Stimulated activated naive B cell treated with anti-CD40 and anti-IgM and Interleukin-4, amounts not matched to agents 10 μg/mL and 1 μg/mL and 100 μg/mL, for 72 hours (primary cell): ENCODE results near the gene HLA-DPB1.

Experiments
- ATAC-seq, 2 donors: fragments of 150-1000 bp; cut with Tn5 transposase; replicated peaks; 2 replicates each; pipeline ENCODE4 v1.10.0; 2021; ENCODE audit warnings: moderate library complexity in 1 of 2
- DNase-seq: peaks from one replicate; pipeline ENCODE4 v3.0.0; 2021
- H3K27ac Mint-ChIP-seq: one replicate; pipeline ENCODE4 v1.8.0; 2022; ENCODE audit warnings: mild to moderate bottlenecking, mixed read lengths
- H3K27me3 Mint-ChIP-seq, 2 donors: one replicate each; pipeline ENCODE4 v1.8.0; 2022; ENCODE audit warnings: mixed read lengths in 2 of 2
- H3K36me3 Mint-ChIP-seq, 2 donors: one replicate each; pipeline ENCODE4 v1.8.0; 2022; ENCODE audit warnings: mixed read lengths in 2 of 2, mild to moderate bottlenecking in 1 of 2
- H3K4me1 Mint-ChIP-seq, 2 donors: one replicate each; pipeline ENCODE4 v1.8.0; 2022; ENCODE audit warnings: mixed read lengths in 2 of 2, mild to moderate bottlenecking in 1 of 2
- H3K4me3 Mint-ChIP-seq, 2 donors: one replicate each; pipeline ENCODE4 v1.8.0; 2022; ENCODE audit warnings: mild to moderate bottlenecking in 2 of 2, mixed read lengths in 2 of 2, moderate library complexity in 1 of 2
- H3K9me3 Mint-ChIP-seq, 2 donors: one replicate each; pipeline ENCODE4 v1.8.0; 2022; ENCODE audit warnings: mixed read lengths in 2 of 2, mild to moderate bottlenecking in 1 of 2

HLA-DPB1 gene

DNA sequence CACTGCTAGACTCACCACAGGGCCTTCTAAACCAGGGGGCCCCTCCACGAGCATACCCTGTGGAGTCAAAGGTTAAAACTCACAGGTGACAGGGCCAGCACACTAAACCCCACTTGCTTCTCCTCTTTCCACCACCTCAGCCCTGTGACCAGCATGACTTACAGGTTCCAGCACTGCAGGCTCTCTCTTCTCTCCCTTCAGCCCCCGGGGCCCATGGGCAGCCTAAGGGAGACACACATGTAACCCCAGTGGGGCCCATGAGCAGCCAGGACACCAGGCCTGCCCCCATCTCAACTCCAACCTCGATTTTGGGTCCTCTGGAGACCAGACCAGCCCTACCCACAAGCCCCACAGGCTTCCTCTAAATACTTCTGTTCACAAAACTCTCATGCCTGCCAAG is 28.0 kb downstream of the HLA-DPB1 start:
- no peak for ATAC-seq
- no peak for DNase-seq
- Mint-ChIP-seq H3K27ac (no peak overlapping the region), H3K4me3 (no peak overlapping the region), H3K4me1 (peaks cover 22 to 33% of the 10 kb centered on the region in 2 donors), H3K36me3 (peaks cover 10 to 31% of the 10 kb centered on the region in 2 donors), H3K9me3 (peaks cover 22 to 34% of the 10 kb centered on the region in 2 donors), H3K27me3 (peaks cover 15 to 28% of the 10 kb centered on the region in 2 donors)

DNA sequence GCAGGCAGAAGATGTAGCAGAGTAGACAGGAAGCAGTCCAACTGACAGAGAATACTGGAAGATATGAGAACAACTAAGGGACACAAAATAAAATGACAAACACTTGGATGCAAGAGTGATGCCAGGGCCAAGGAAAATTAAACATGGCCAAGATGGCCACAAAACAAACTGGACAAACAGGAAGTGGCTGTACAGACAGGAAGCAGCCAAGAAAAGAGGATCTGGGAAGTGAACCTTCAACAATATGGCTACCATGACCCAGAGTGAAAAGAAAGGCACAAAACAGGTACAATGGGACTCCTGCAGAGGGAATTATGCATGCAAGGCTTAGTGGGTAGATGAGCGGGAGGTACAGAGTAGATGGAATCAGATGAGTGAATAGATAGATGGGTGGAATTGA is 29.1 kb downstream of the HLA-DPB1 start:
- H3K27me3 Mint-ChIP-seq = peaks cover 15 to 28% of the 10 kb centered on the region in 2 donors
- H3K4me3 Mint-ChIP-seq = no peak overlapping the region
- peaks cover 7 to 27% of the 10 kb centered on the region in 2 donors for H3K36me3 Mint-ChIP-seq
- DNase-seq (no peak), ATAC-seq (peak; percentile 43 to 45)
- peaks cover 22 to 33% of the 10 kb centered on the region in 2 donors for H3K4me1 Mint-ChIP-seq
- peaks cover 18 to 30% of the 10 kb centered on the region in 2 donors for H3K9me3 Mint-ChIP-seq
- no peak overlapping the region for H3K27ac Mint-ChIP-seq

DNA sequence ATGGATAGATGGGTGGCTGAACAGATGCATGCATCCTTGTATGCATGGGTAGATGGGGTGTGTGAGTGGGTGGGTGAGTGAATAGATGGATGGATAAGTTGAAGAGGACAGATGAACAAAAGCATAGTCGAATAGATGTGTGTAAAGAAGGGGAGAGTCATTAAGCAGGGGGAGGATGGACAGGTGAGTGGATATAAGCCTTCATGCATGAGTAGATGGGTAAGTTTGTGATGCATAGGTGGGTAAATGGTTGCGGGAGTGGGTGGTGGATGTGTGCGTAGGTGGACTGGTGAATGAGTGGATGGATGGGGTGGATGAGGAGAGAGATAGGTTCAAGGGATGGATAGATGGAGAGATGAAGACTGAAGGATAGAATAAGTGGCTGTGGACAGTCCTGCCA is 29.6 kb downstream of the HLA-DPB1 start:
- no peak overlapping the region for H3K27ac Mint-ChIP-seq
- peaks cover 22 to 33% of the 10 kb centered on the region in 2 donors for H3K4me1 Mint-ChIP-seq
- peaks cover 17 to 30% of the 10 kb centered on the region in 2 donors for H3K9me3 Mint-ChIP-seq
- peaks cover 7 to 27% of the 10 kb centered on the region in 2 donors for H3K36me3 Mint-ChIP-seq
- DNase-seq = no peak
- peaks cover 15 to 28% of the 10 kb centered on the region in 2 donors for H3K27me3 Mint-ChIP-seq
- no peak for ATAC-seq
- no peak overlapping the region for H3K4me3 Mint-ChIP-seq

DNA sequence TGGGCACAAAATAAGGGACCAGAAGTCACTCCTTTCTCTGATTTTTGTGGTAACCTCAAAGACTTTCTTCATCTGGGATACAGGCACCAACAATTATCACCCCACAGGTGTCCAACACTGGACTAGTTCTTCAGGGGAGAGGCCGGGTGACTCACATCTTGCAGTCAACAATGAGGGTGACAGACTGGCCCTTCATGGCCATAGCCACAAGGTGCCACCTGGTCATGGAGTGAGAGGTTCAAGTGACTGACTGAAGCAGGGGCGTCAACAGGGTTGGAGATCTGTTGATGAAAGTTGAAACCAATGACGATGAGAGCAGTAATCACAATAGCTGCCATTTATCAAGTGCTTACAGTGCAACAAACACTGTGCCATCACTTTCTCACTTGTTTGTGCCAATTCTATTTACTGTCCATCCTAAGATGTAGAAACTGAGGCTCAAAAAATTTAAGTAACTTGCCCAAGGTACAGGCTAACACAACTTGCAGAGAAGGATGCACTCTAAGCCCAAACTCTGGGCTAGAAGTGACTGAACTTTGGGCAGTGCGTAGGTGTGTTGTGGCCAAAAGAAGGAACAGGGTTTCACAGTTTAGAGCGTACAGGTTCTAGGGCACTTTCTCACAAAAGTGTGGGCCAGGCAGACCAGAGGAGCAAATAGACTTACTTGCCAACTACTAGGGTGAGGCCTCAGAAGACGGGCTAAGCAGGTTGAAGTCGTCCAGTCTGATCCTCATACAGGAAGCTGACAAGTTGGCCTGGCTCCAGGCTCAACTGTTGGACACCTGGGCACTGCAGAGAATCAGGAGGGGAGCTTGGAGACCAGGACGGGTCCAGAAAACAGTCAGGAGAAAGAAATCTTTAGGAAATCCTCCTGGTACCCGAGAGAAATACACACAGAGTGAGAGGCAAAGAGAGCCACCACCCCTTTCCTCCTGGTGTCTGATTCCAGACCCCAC is 30.4 kb downstream of the HLA-DPB1 start:
- peaks cover 14 to 23% of the 10 kb centered on the region in 2 donors for H3K9me3 Mint-ChIP-seq
- no peak overlapping the region for H3K4me3 Mint-ChIP-seq
- H3K4me1 Mint-ChIP-seq = peaks cover 22 to 33% of the 10 kb centered on the region in 2 donors
- peak overlapping the region; percentile 90 for H3K27ac Mint-ChIP-seq
- ATAC-seq (peak; percentile 71 to 81), DNase-seq (no peak)
- peaks cover 5 to 23% of the 10 kb centered on the region in 2 donors for H3K36me3 Mint-ChIP-seq
- peaks cover 15 to 28% of the 10 kb centered on the region in 2 donors for H3K27me3 Mint-ChIP-seq

DNA sequence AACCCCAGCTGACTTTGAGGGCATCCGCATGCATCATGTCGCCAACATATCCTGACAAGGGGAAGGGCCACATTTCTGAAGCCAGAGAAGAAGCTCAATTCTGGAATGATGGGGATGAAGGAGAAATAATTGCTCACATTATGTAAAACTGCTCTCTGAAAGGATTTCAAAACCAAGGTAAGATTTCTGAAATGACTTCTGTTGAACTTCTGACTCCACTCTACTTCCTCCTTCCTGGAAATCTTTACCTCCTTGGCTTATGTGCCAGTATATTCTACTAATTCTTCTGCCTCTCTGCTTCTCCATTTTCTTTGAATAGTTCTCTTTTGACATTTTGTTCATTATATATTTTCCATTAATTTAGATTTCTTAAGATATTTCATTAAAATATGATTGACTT is 31.9 kb downstream of the HLA-DPB1 start:
- Mint-ChIP-seq H3K27ac (no peak overlapping the region), H3K4me1 (peaks cover 33 to 45% of the 10 kb centered on the region in 2 donors), H3K36me3 (peaks cover 3 to 14% of the 10 kb centered on the region in 2 donors), H3K4me3 (no peak overlapping the region), H3K27me3 (peaks cover 15 to 28% of the 10 kb centered on the region in 2 donors), H3K9me3 (peaks cover 10 to 14% of the 10 kb centered on the region in 2 donors)
- DNase-seq = no peak
- no peak for ATAC-seq

DNA sequence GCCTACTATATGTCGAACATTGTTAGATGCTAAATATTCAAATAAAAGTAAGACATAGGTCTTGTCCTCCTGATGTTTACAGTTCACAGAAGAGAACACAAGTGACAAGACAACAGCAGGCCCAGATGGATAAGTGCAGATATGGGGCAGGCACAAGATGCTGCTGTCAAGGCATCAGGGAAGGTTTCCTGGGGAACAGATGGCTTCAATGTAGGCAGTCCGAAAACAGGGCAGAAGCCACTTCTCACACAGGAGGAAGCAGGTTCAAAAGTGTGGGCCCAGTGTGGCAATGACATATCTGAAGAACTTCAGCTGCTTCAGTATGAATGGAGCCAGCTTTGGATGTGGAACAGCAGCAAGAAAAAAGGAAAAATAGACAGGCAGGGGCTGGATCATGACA is 32.5 kb downstream of the HLA-DPB1 start:
- Mint-ChIP-seq H3K4me1 (peaks cover 40 to 52% of the 10 kb centered on the region in 2 donors), H3K27me3 (peaks cover 15 to 28% of the 10 kb centered on the region in 2 donors), H3K4me3 (no peak overlapping the region), H3K36me3 (peaks cover 3 to 14% of the 10 kb centered on the region in 2 donors), H3K9me3 (peaks cover 10 to 14% of the 10 kb centered on the region in 2 donors), H3K27ac (no peak overlapping the region)
- DNase-seq (no peak), ATAC-seq (no peak)

DNA sequence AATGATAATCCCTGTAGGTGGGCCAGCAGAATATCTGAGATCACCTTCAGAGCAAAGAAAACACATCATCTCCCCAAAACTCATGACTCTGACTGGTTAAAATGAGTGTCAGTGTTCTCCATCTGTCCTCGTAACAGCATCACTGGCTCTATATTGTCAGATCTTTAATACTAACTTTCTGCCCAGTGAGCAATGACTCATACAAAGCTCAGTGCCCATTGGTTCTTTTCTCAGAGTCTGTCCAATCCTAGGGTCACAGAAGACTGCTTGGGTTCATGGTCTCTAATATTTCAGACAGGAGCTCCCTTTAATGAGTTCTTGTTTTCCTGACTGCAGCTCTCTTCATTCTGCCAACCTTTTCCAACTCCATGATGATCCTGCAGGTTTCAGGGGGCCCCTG is 36.4 kb downstream of the HLA-DPB1 start:
- Mint-ChIP-seq H3K27ac (peak overlapping the region; percentile 95), H3K27me3 (peaks cover 0 to 12% of the 10 kb centered on the region in 2 donors), H3K36me3 (peaks cover 0 to 8% of the 10 kb centered on the region in 2 donors), H3K9me3 (no peaks in the 10 kb centered on the region), H3K4me3 (peak overlapping the region; percentile 79 to 82), H3K4me1 (peaks cover 49 to 63% of the 10 kb centered on the region in 2 donors)
- peak; percentile 86 to 87 for ATAC-seq
- DNase-seq = peak; percentile 52

- Mint-ChIP-seq H3K9me3 (no peaks in the 10 kb centered on the region), H3K4me3 (peak overlapping the region; percentile 79 to 82), H3K4me1 (peaks cover 55 to 72% of the 10 kb centered on the region in 2 donors), H3K36me3 (peaks cover 0 to 14% of the 10 kb centered on the region in 2 donors), H3K27me3 (peaks cover 0 to 10% of the 10 kb centered on the region in 2 donors), H3K27ac (peak overlapping the region; percentile 95)
- ATAC-seq (peak in 1 of 2 donors; percentile 20), DNase-seq (no peak)
These were observed 38.0 kb downstream of the HLA-DPB1 start for GRCh38 chr6:33113755-33114154.

- H3K27ac Mint-ChIP-seq = peak overlapping the region; percentile 95
- DNase-seq = peak; percentile 33
- H3K36me3 Mint-ChIP-seq = peaks cover 0 to 14% of the 10 kb centered on the region in 2 donors
- H3K27me3 Mint-ChIP-seq = peaks cover 0 to 10% of the 10 kb centered on the region in 2 donors
- peak; percentile 72 to 73 for ATAC-seq
- no peaks in the 10 kb centered on the region for H3K9me3 Mint-ChIP-seq
- H3K4me1 Mint-ChIP-seq = peaks cover 55 to 72% of the 10 kb centered on the region in 2 donors
- peak overlapping the region; percentile 79 to 82 for H3K4me3 Mint-ChIP-seq
These were observed 38.6 kb downstream of the HLA-DPB1 start for GRCh38 chr6:33114406-33114805.

DNA sequence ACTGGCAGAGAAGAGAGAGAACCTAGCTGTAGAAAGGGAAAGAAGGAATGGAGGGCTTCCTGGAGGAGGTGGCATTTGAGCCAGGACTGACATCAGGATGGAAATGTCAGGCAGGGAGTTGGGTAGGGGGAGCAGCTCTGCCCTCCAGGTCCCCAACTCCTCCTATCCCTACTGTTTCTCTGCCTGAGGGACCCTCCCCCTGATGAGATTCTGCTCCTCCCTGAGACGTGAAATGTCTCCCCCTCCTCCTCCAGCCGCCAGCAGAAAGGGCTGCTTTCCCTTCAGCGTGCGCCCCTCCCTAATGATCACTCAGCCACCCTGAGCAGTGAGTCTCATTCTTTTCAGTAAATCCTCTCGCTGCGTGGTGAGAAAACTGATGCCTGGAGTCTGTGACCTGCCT is 40.6 kb downstream of the HLA-DPB1 start:
- H3K9me3 Mint-ChIP-seq = no peaks in the 10 kb centered on the region
- H3K27me3 Mint-ChIP-seq = peaks cover 0 to 10% of the 10 kb centered on the region in 2 donors
- peaks cover 0 to 14% of the 10 kb centered on the region in 2 donors for H3K36me3 Mint-ChIP-seq
- DNase-seq (no peak), ATAC-seq (no peak)
- H3K4me3 Mint-ChIP-seq = peak overlapping the region; percentile 76 to 77
- H3K4me1 Mint-ChIP-seq = peaks cover 55 to 72% of the 10 kb centered on the region in 2 donors
- peak overlapping the region; percentile 32 for H3K27ac Mint-ChIP-seq

DNA sequence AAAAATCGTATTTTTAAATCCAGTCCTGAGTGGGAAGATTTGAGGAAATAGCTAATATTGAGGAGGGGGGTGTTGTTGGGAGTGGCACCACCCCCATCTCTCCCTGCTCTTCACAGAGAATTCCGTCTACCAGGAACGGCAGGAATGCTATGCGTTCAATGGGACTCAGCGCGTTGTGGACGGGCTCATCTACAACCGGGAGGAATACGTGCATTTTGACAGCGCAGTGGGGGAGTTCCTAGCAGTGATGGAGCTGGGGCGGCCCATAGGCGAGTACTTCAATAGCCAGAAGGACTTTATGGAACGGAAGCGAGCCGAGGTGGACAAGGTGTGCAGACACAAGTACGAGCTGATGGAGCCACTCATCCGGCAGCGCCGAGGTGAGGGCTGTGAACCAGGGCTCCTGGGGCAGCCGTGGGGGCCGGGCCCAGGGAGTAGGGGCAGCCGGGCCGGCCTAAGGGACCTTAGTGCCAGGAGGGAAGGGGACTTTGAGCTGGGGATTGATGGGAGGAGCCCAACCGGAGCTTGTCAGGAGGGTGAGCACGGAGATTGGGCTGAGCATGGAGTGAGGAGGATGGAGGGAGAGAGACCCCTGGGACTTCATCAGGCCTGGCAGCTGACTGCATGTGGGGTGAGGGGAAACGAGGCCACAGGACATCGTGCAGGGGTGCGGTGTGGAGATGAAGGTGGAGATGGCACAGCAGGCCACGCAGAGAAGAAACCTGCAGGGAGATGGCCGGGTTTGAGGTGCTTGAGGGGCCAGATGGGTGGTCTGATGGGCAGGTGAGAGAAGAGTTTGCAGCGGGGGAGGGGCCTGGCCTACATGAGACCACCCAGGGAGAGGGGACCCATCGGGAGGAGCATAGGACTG is 41.3 kb downstream of the HLA-DPB1 start:
- H3K4me3 Mint-ChIP-seq = peak overlapping the region; percentile 76 to 77
- peaks cover 0 to 10% of the 10 kb centered on the region in 2 donors for H3K27me3 Mint-ChIP-seq
- no peaks in the 10 kb centered on the region for H3K9me3 Mint-ChIP-seq
- H3K27ac Mint-ChIP-seq = peak overlapping the region; percentile 89
- ATAC-seq (no peak), DNase-seq (no peak)
- peaks cover 2 to 19% of the 10 kb centered on the region in 2 donors for H3K36me3 Mint-ChIP-seq
- H3K4me1 Mint-ChIP-seq = peaks cover 50 to 66% of the 10 kb centered on the region in 2 donors

GRCh38 chr6:33117811-33118277 is 42.1 kb downstream of the HLA-DPB1 start:
- ATAC-seq = no peak
- Mint-ChIP-seq H3K27ac (peak overlapping the region; percentile 89), H3K9me3 (no peaks in the 10 kb centered on the region), H3K36me3 (peaks cover 2 to 22% of the 10 kb centered on the region in 2 donors), H3K4me3 (peak overlapping the region; percentile 76 to 77), H3K27me3 (peaks cover 0 to 10% of the 10 kb centered on the region in 2 donors), H3K4me1 (peaks cover 42 to 58% of the 10 kb centered on the region in 2 donors)
- DNase-seq = no peak

DNA sequence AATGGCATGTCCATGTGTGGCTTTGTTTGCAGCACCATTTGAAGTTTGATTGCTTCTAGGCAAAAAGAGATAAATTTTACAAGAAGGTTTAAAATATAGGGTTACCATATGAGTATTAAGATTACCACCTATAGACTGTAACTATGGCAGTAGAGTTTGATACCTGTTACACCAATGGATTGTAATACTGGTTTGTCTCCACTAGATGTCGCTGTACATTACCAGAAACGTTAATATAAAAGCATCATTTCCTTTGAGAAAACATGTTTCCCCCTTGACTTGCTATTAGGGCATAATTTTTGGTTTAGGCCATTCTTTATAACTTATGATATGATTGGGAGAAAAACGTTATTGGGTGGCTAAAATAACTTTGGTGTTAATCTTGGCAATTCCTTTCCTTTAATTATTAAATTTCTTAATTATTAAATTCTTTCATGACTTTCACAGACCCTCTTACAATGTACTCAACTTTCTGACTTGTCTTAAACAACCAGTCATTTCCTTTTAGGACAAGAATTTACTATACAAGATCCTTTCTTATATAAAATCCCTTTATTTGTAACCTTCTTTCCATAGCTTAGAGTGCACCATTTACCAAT is 42.8 kb downstream of the HLA-DPB1 start:
- H3K4me1 Mint-ChIP-seq = peaks cover 35 to 50% of the 10 kb centered on the region in 2 donors

More for the DNA sequence above, 42.8 kb downstream of the HLA-DPB1 start:
- peak overlapping the region; percentile 25 for H3K27ac Mint-ChIP-seq
- peak; percentile 11 to 21 for ATAC-seq
- H3K9me3 Mint-ChIP-seq = peaks cover 2 to 4% of the 10 kb centered on the region in 2 donors
- peaks cover 0 to 10% of the 10 kb centered on the region in 2 donors for H3K27me3 Mint-ChIP-seq
- DNase-seq = no peak
- H3K4me3 Mint-ChIP-seq = peak overlapping the region; percentile 76 to 77
- peaks cover 5 to 29% of the 10 kb centered on the region in 2 donors for H3K36me3 Mint-ChIP-seq
